SU-DHL-6 (cell line): ENCODE results near the gene GP9.

Source experiments
- H2AFZ ChIP-seq: fragments of 200-600 bp; sonication (generic); 2 replicates; pipeline ENCODE4 v1.6.1; 2014; ENCODE audit warnings: low read depth, mild to moderate bottlenecking, moderate library complexity, mixed read lengths, antibody characterized with exemption, low read length; ENCODE audit not compliant: severe bottlenecking
- H3F3A ChIP-seq: fragments of 200-600 bp; shearing (Covaris generic); 2 replicates; pipeline ENCODE4 v1.6.0; 2016; ENCODE audit warnings: antibody characterized with exemption, mild to moderate bottlenecking; ENCODE audit not compliant: insufficient read depth
- H3K27ac ChIP-seq: fragments of 200-600 bp; sonication (generic); 2 replicates; pipeline ENCODE4 v1.5.1; 2016; ENCODE audit warnings: low read depth, mild to moderate bottlenecking, low read length, moderate library complexity, mixed read lengths
- H3K27me3 ChIP-seq: fragments of 200-600 bp; sonication (generic), shearing (Covaris generic); 2 replicates; pipeline ENCODE4 v1.6.0; 2014; ENCODE audit warnings: mild to moderate bottlenecking, low read length
- H3K36me3 ChIP-seq: fragments of 200-600 bp; sonication (generic); 2 replicates; pipeline ENCODE4 v1.6.1; 2014; ENCODE audit warnings: mild to moderate bottlenecking, low read length, mixed read lengths
- H3K4me2 ChIP-seq: fragments of 300-600, 200-600 bp; shearing (Covaris generic), sonication (generic); 2 replicates; pipeline ENCODE4 v1.6.0; 2014; ENCODE audit warnings: low read length, low read depth, mild to moderate bottlenecking; ENCODE audit not compliant: poor library complexity, severe bottlenecking
- H3K4me3 ChIP-seq: fragments of 200-600 bp; sonication (generic); 2 replicates; pipeline ENCODE4 v1.5.1; 2014; ENCODE audit warnings: antibody characterized with exemption, low read length, mild to moderate bottlenecking, mixed read lengths; ENCODE audit not compliant: insufficient read depth, poor library complexity, severe bottlenecking
- H3K79me2 ChIP-seq: fragments of 200-600 bp; sonication (generic); 2 replicates; pipeline ENCODE4 v1.6.1; 2014; ENCODE audit warnings: mild to moderate bottlenecking, low read length, moderate library complexity; ENCODE audit not compliant: insufficient read depth
- H3K9ac ChIP-seq: fragments of 200-600 bp; sonication (generic); 2 replicates; pipeline ENCODE4 v1.7.0; 2014; ENCODE audit warnings: mild to moderate bottlenecking, low read length
- H3K9me2 ChIP-seq: fragments of 200-600 bp; sonication (generic); replicated peaks from 2 replicates; pipeline ENCODE4 v1.6.1; 2014; ENCODE audit warnings: low read length; ENCODE audit not compliant: insufficient read depth
- H3K9me3 ChIP-seq: fragments of 200-600 bp; sonication (generic); 2 replicates; pipeline ENCODE4 v1.6.1; 2014; ENCODE audit warnings: low read length, mixed read lengths; ENCODE audit not compliant: insufficient read depth
- H4K20me1 ChIP-seq: fragments of 200-600 bp; sonication (generic); 2 replicates; pipeline ENCODE4 v1.6.1; 2014; ENCODE audit warnings: low read depth, mild to moderate bottlenecking, antibody characterized with exemption, low read length, moderate library complexity, mixed read lengths
- EZH2phosphoT487 ChIP-seq: fragments of 200-600 bp; sonication (generic), shearing (Covaris generic); conservative IDR thresholded peaks from 2 replicates; pipeline ENCODE4 v1.6.1; 2018; ENCODE audit warnings: mild to moderate bottlenecking, antibody characterized with exemption, low read length, moderate library complexity, mixed read lengths
- TF ChIP-seq, protein P1 (sequence below): fragments of 200-600 bp; sonication (generic); IDR thresholded peaks from one replicate; pipeline ENCODE4 v1.5.1; 2017; ENCODE audit warnings: antibody characterized with exemption, mild to moderate bottlenecking, low read length, moderate library complexity; ENCODE audit not compliant: insufficient read depth, poor library complexity, severe bottlenecking

GP9 gene

DNA sequence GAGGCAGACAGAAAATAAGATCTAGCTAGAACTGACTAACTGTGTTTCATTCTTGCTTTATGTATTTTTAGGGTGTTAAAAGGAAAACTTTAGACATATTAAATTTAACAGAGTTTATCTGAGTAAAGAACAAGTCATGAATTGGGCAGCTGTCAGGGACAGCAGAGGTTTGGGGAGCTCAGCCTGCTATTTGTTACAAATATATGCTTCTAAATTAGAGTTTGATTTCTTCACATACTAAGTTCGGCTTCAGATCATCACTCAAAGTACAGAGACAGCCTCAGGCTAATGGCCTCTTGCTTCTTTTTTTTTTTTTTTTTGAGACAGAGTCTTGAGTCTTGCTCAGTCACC, 37.6 kb upstream of the GP9 start:
- Histone ChIP-seq H3K79me2 (no peaks in the 10 kb centered on the region), H3K27ac (no peak overlapping the region)

DNA sequence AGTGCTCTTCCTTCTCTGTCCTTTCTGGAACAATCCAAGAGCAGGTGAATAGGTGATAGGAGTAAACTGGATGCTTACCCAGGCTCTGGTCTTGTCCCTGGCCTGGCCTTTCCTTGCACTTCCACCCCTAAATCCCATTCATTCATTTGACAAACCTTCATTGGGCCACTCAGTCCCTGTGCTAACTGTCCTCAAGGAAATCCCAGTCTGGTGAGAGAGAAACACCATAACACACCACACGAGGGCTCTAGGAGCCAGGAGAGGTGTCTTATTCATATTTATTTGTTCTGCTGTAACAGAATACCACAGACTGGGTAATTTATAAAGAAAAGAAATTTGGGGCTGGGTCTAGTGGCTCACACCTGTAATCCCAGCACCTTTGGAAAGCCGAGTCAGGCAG, 36.7 kb upstream of the GP9 start:
- no peak overlapping the region for H3K27ac ChIP-seq
- H3F3A ChIP-seq, result no peaks in the 10 kb centered on the region
- no peak overlapping the region for H2AFZ ChIP-seq
- no peaks in the 10 kb centered on the region for H3K79me2 ChIP-seq
- no peaks in the 10 kb centered on the region for H3K27me3 ChIP-seq
- TF ChIP-seq, protein P1, sequence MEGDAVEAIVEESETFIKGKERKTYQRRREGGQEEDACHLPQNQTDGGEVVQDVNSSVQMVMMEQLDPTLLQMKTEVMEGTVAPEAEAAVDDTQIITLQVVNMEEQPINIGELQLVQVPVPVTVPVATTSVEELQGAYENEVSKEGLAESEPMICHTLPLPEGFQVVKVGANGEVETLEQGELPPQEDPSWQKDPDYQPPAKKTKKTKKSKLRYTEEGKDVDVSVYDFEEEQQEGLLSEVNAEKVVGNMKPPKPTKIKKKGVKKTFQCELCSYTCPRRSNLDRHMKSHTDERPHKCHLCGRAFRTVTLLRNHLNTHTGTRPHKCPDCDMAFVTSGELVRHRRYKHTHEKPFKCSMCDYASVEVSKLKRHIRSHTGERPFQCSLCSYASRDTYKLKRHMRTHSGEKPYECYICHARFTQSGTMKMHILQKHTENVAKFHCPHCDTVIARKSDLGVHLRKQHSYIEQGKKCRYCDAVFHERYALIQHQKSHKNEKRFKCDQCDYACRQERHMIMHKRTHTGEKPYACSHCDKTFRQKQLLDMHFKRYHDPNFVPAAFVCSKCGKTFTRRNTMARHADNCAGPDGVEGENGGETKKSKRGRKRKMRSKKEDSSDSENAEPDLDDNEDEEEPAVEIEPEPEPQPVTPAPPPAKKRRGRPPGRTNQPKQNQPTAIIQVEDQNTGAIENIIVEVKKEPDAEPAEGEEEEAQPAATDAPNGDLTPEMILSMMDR, result no peak
- H3K9me3 ChIP-seq, result no peaks in the 10 kb centered on the region
- no peaks in the 10 kb centered on the region for H3K9me2 ChIP-seq
- H3K36me3 ChIP-seq, result no peaks in the 10 kb centered on the region
- H3K4me3 ChIP-seq, result no peak overlapping the region
- H4K20me1 ChIP-seq, result no peaks in the 10 kb centered on the region
- no peak overlapping the region for H3K4me2 ChIP-seq
- no peak overlapping the region for H3K9ac ChIP-seq

More for the DNA sequence above, 37.6 kb upstream of the GP9 start:
- Histone ChIP-seq H3F3A (no peaks in the 10 kb centered on the region), H3K4me3 (no peak overlapping the region), H2AFZ (no peak overlapping the region), H3K9me2 (no peaks in the 10 kb centered on the region), H3K36me3 (no peaks in the 10 kb centered on the region), H3K27me3 (no peaks in the 10 kb centered on the region), H4K20me1 (no peaks in the 10 kb centered on the region), H3K4me2 (no peak overlapping the region), H3K9ac (no peak overlapping the region), H3K9me3 (no peaks in the 10 kb centered on the region)
- TF ChIP-seq, protein P1, result no peak
- no peak for TF ChIP-seq EZH2phosphoT487

GRCh38 chr3:129025108-129025507, 35.5 kb upstream of the GP9 start:
- Histone ChIP-seq H3K9ac (no peak overlapping the region), H2AFZ (no peak overlapping the region)

More at GRCh38 chr3:129025108-129025507, 35.5 kb upstream of the GP9 start:
- no peak overlapping the region for H3K27ac ChIP-seq
- no peaks in the 10 kb centered on the region for H3K36me3 ChIP-seq
- no peaks in the 10 kb centered on the region for H3K9me3 ChIP-seq
- no peak for TF ChIP-seq EZH2phosphoT487
- TF ChIP-seq, protein P1, result no peak
- no peak overlapping the region for H3K4me2 ChIP-seq
- no peaks in the 10 kb centered on the region for H3F3A ChIP-seq
- no peaks in the 10 kb centered on the region for H4K20me1 ChIP-seq
- no peaks in the 10 kb centered on the region for H3K27me3 ChIP-seq
- no peak overlapping the region for H3K4me3 ChIP-seq
- no peaks in the 10 kb centered on the region for H3K79me2 ChIP-seq
- H3K9me2 ChIP-seq, result no peaks in the 10 kb centered on the region
